HCT116 (cell line): ENCODE measurements around the gene RAB24.
"Not testable (repeated sequence)": the region's sequence is repeated elsewhere in the genome, so short reads cannot be mapped to it uniquely, and the experiment has no call there.

Experiments
- JUND ChIP-seq: IDR thresholded peaks from 2 replicates; pipeline ENCODE4 v1.6.1; 2012
- POLR2A ChIP-seq: IDR thresholded peaks from 2 replicates; pipeline ENCODE4 v1.7.0; 2011; ENCODE audit warnings: borderline replicate concordance; ENCODE audit not compliant: insufficient read depth, insufficient read length; ENCODE audit errors: extremely low read depth
- RAD21 ChIP-seq: IDR thresholded peaks from 2 replicates; pipeline ENCODE4 v1.6.1; 2012; ENCODE audit warnings: low read depth, mild to moderate bottlenecking
- SIN3A ChIP-seq: IDR thresholded peaks from 2 replicates; pipeline ENCODE4 v1.6.1; 2012; ENCODE audit warnings: low read depth
- SP1 ChIP-seq: IDR thresholded peaks from 2 replicates; pipeline ENCODE4 v1.6.1; 2012; ENCODE audit warnings: low read depth
- TF ChIP-seq, protein P1 (sequence below), 3 experiments: fragments of 200-600 bp in 1 of 3; sonication (generic) in 1 of 3; IDR thresholded peaks in 2 of 3; conservative IDR thresholded peaks in 1 of 3; 2 replicates each; pipeline ENCODE4 v1.5.1; 2012 to 2017; ENCODE audit warnings: low read depth in 2 of 3, low read length in 2 of 3, antibody characterized with exemption in 1 of 3, borderline replicate concordance in 1 of 3, control low read depth in 1 of 3, mild to moderate bottlenecking in 1 of 3, mixed read lengths in 1 of 3, mixed run types in 1 of 3, moderate library complexity in 1 of 3; ENCODE audit not compliant: insufficient read depth in 1 of 3
- TF ChIP-seq, protein P2 (sequence below): IDR thresholded peaks from 2 replicates; pipeline ENCODE4 v1.6.1; 2012
- TF ChIP-seq, protein P3 (sequence below): IDR thresholded peaks from 2 replicates; pipeline ENCODE4 v1.6.1; 2012; ENCODE audit warnings: low read depth

DNA sequence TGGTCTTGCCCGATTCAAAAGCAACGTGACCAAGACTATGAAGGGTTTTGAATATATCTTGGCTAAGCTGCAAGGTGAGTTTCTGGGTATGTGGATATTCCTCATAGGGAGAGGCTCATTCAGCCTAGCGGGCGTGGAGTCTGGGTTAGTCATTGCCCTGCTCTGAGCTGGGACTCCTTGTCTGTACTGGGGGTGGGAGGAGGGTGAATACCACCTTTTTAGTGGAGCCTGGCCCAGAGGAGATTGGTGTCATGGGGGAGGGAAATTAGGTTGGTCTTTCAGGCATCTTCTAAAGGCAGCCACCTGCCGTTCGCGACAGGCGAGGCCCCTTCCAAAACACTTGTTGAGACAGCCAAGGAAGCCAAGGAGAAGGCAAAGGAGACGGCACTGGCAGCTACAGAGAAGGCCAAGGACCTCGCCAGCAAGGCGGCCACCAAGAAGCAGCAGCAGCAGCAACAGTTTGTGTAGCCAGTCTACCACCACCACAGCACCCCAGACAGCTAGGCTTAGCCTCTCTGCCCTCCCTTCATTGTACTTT lies 2.7 kb upstream of the RAB24 start:
- not testable (repeated sequence) for TF ChIP-seq JUND, SP1, POLR2A, SIN3A, RAD21
- TF ChIP-seq, protein P1, sequence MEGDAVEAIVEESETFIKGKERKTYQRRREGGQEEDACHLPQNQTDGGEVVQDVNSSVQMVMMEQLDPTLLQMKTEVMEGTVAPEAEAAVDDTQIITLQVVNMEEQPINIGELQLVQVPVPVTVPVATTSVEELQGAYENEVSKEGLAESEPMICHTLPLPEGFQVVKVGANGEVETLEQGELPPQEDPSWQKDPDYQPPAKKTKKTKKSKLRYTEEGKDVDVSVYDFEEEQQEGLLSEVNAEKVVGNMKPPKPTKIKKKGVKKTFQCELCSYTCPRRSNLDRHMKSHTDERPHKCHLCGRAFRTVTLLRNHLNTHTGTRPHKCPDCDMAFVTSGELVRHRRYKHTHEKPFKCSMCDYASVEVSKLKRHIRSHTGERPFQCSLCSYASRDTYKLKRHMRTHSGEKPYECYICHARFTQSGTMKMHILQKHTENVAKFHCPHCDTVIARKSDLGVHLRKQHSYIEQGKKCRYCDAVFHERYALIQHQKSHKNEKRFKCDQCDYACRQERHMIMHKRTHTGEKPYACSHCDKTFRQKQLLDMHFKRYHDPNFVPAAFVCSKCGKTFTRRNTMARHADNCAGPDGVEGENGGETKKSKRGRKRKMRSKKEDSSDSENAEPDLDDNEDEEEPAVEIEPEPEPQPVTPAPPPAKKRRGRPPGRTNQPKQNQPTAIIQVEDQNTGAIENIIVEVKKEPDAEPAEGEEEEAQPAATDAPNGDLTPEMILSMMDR (IDR thresholded peaks at IDR 0.05 in 2 of 3, conservative IDR thresholded peaks at IDR 0.05 in 1 of 3; ENCODE audit: borderline replicate concordance in 1 of 3, insufficient read depth in 1 of 3, low read depth in 2 of 3, low read length in 2 of 3): not testable (repeated sequence)
- TF ChIP-seq, protein P2, sequence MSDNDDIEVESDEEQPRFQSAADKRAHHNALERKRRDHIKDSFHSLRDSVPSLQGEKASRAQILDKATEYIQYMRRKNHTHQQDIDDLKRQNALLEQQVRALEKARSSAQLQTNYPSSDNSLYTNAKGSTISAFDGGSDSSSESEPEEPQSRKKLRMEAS: not testable (repeated sequence)
- TF ChIP-seq, protein P3, sequence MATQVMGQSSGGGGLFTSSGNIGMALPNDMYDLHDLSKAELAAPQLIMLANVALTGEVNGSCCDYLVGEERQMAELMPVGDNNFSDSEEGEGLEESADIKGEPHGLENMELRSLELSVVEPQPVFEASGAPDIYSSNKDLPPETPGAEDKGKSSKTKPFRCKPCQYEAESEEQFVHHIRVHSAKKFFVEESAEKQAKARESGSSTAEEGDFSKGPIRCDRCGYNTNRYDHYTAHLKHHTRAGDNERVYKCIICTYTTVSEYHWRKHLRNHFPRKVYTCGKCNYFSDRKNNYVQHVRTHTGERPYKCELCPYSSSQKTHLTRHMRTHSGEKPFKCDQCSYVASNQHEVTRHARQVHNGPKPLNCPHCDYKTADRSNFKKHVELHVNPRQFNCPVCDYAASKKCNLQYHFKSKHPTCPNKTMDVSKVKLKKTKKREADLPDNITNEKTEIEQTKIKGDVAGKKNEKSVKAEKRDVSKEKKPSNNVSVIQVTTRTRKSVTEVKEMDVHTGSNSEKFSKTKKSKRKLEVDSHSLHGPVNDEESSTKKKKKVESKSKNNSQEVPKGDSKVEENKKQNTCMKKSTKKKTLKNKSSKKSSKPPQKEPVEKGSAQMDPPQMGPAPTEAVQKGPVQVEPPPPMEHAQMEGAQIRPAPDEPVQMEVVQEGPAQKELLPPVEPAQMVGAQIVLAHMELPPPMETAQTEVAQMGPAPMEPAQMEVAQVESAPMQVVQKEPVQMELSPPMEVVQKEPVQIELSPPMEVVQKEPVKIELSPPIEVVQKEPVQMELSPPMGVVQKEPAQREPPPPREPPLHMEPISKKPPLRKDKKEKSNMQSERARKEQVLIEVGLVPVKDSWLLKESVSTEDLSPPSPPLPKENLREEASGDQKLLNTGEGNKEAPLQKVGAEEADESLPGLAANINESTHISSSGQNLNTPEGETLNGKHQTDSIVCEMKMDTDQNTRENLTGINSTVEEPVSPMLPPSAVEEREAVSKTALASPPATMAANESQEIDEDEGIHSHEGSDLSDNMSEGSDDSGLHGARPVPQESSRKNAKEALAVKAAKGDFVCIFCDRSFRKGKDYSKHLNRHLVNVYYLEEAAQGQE: not testable (repeated sequence)
